SU-DHL-6 (cell line): ENCODE measurements around the gene ATP13A3.

ENCODE experiments used
- H2AFZ ChIP-seq: fragments of 200-600 bp; sonication (generic); 2 replicates; pipeline ENCODE4 v1.6.1; 2014; ENCODE audit warnings: low read depth, mild to moderate bottlenecking, moderate library complexity, mixed read lengths, antibody characterized with exemption, low read length; ENCODE audit not compliant: severe bottlenecking
- H3F3A ChIP-seq: fragments of 200-600 bp; shearing (Covaris generic); 2 replicates; pipeline ENCODE4 v1.6.0; 2016; ENCODE audit warnings: antibody characterized with exemption, mild to moderate bottlenecking; ENCODE audit not compliant: insufficient read depth
- H3K27ac ChIP-seq: fragments of 200-600 bp; sonication (generic); 2 replicates; pipeline ENCODE4 v1.5.1; 2016; ENCODE audit warnings: low read depth, mild to moderate bottlenecking, low read length, moderate library complexity, mixed read lengths
- H3K27me3 ChIP-seq: fragments of 200-600 bp; sonication (generic), shearing (Covaris generic); 2 replicates; pipeline ENCODE4 v1.6.0; 2014; ENCODE audit warnings: mild to moderate bottlenecking, low read length
- H3K36me3 ChIP-seq: fragments of 200-600 bp; sonication (generic); 2 replicates; pipeline ENCODE4 v1.6.1; 2014; ENCODE audit warnings: mild to moderate bottlenecking, low read length, mixed read lengths
- H3K4me2 ChIP-seq: fragments of 300-600, 200-600 bp; shearing (Covaris generic), sonication (generic); 2 replicates; pipeline ENCODE4 v1.6.0; 2014; ENCODE audit warnings: low read length, low read depth, mild to moderate bottlenecking; ENCODE audit not compliant: poor library complexity, severe bottlenecking
- H3K4me3 ChIP-seq: fragments of 200-600 bp; sonication (generic); 2 replicates; pipeline ENCODE4 v1.5.1; 2014; ENCODE audit warnings: antibody characterized with exemption, low read length, mild to moderate bottlenecking, mixed read lengths; ENCODE audit not compliant: insufficient read depth, poor library complexity, severe bottlenecking
- H3K79me2 ChIP-seq: fragments of 200-600 bp; sonication (generic); 2 replicates; pipeline ENCODE4 v1.6.1; 2014; ENCODE audit warnings: mild to moderate bottlenecking, low read length, moderate library complexity; ENCODE audit not compliant: insufficient read depth
- H3K9ac ChIP-seq: fragments of 200-600 bp; sonication (generic); 2 replicates; pipeline ENCODE4 v1.7.0; 2014; ENCODE audit warnings: mild to moderate bottlenecking, low read length
- H3K9me2 ChIP-seq: fragments of 200-600 bp; sonication (generic); replicated peaks from 2 replicates; pipeline ENCODE4 v1.6.1; 2014; ENCODE audit warnings: low read length; ENCODE audit not compliant: insufficient read depth
- H3K9me3 ChIP-seq: fragments of 200-600 bp; sonication (generic); 2 replicates; pipeline ENCODE4 v1.6.1; 2014; ENCODE audit warnings: low read length, mixed read lengths; ENCODE audit not compliant: insufficient read depth
- H4K20me1 ChIP-seq: fragments of 200-600 bp; sonication (generic); 2 replicates; pipeline ENCODE4 v1.6.1; 2014; ENCODE audit warnings: low read depth, mild to moderate bottlenecking, antibody characterized with exemption, low read length, moderate library complexity, mixed read lengths
- CTCF ChIP-seq: fragments of 200-600 bp; sonication (generic); IDR thresholded peaks from one replicate; pipeline ENCODE4 v1.5.1; 2017; ENCODE audit warnings: antibody characterized with exemption, mild to moderate bottlenecking, low read length, moderate library complexity; ENCODE audit not compliant: insufficient read depth, poor library complexity, severe bottlenecking
- EZH2phosphoT487 ChIP-seq: fragments of 200-600 bp; sonication (generic), shearing (Covaris generic); conservative IDR thresholded peaks from 2 replicates; pipeline ENCODE4 v1.6.1; 2018; ENCODE audit warnings: mild to moderate bottlenecking, antibody characterized with exemption, low read length, moderate library complexity, mixed read lengths

ATP13A3 gene

GRCh38 chr3:194418671-194419070 is 68.1 kb downstream of the ATP13A3 start:
- H3K27ac ChIP-seq, result no peak overlapping the region
- no peaks in the 10 kb centered on the region for H3K27me3 ChIP-seq
- no peaks in the 10 kb centered on the region for H3K9me2 ChIP-seq
- TF ChIP-seq EZH2phosphoT487, result no peak
- no peak for TF ChIP-seq CTCF
- H3F3A ChIP-seq, result no peaks in the 10 kb centered on the region; the same call in 1 of the 2 replicates
- H2AFZ ChIP-seq, result no peak overlapping the region
- H3K9ac ChIP-seq, result no peak overlapping the region
- H3K36me3 ChIP-seq, result peaks cover 21% of the 10 kb centered on the region; the same call in 1 of the 2 replicates
- H3K9me3 ChIP-seq, result no peaks in the 10 kb centered on the region
- no peak overlapping the region for H3K4me2 ChIP-seq
- no peaks in the 10 kb centered on the region for H3K79me2 ChIP-seq
- H3K4me3 ChIP-seq, result no peak overlapping the region
- no peaks in the 10 kb centered on the region for H4K20me1 ChIP-seq

GRCh38 chr3:194407423-194407822 is 79.4 kb downstream of the ATP13A3 start:
- TF ChIP-seq EZH2phosphoT487 (no peak), CTCF (no peak)
- Histone ChIP-seq H3K9me3 (no peaks in the 10 kb centered on the region), H3K36me3 (peaks cover 8% of the 10 kb centered on the region; the same call in 1 of the 2 replicates), H2AFZ (no peak overlapping the region), H4K20me1 (no peaks in the 10 kb centered on the region), H3F3A (peaks cover 24% of the 10 kb centered on the region), H3K9ac (no peak overlapping the region), H3K4me3 (no peak overlapping the region), H3K79me2 (no peaks in the 10 kb centered on the region), H3K4me2 (no peak overlapping the region), H3K9me2 (no peaks in the 10 kb centered on the region), H3K27me3 (no peaks in the 10 kb centered on the region), H3K27ac (no peak overlapping the region)

- Histone ChIP-seq H4K20me1 (no peaks in the 10 kb centered on the region), H3K9ac (no peak overlapping the region), H3K79me2 (no peaks in the 10 kb centered on the region), H3K4me3 (no peak overlapping the region), H3K27ac (no peak overlapping the region), H2AFZ (no peak overlapping the region), H3K36me3 (peaks cover 7% of the 10 kb centered on the region; the same call in 1 of the 2 replicates), H3F3A (peaks cover 24% of the 10 kb centered on the region), H3K4me2 (no peak overlapping the region), H3K27me3 (no peaks in the 10 kb centered on the region), H3K9me3 (no peaks in the 10 kb centered on the region), H3K9me2 (no peaks in the 10 kb centered on the region)
- TF ChIP-seq EZH2phosphoT487 (no peak), CTCF (no peak)
Observed at GRCh38 chr3:194405766-194406165, 81.0 kb downstream of the ATP13A3 start.
